PC-9 (cell line): ENCODE measurements around the gene EML6. TPM values are rescaled to one million over a fixed set of nuclear protein-coding genes. Genes with fewer than 3 reads are reported as not detected.

Experiments used
- BruUV-seq: library from RNA; stranded (reverse); fragments of 400-500 nt; replicated peaks from 2 replicates; lab custom pipeline; 2021; lab: Mats Ljungman, UMichigan
- CTCF ChIA-PET: fragments of 300-600 bp; sonication (Branson Sonifier 250); formaldehyde crosslinking; loops from one replicate; lab custom pipeline; 2022; ENCODE audit warnings: antibody characterized with exemption; lab: Charles Lee
- POLR2A ChIA-PET: fragments of 300-600 bp; sonication (Branson Sonifier 250); formaldehyde crosslinking; loops from one replicate; lab custom pipeline; 2022; ENCODE audit warnings: antibody characterized with exemption; ENCODE audit not compliant: unreplicated experiment; lab: Charles Lee
- DNase-seq, 2 experiments: peaks; one replicate each; pipeline versions ENCODE4 v3.0.0 to v3.0.0-alpha.2; 2015 to 2022; ENCODE audit warnings: mixed read lengths in 1 of 2
- H2AFZ ChIP-seq: fragments of 200-600 bp; sonication (generic); 2 replicates; pipeline ENCODE4 v1.8.1; 2017; ENCODE audit warnings: antibody characterized with exemption
- H3F3A ChIP-seq: fragments of 200-600 bp; sonication (generic); 2 replicates; pipeline ENCODE4 v1.8.1; 2017; ENCODE audit warnings: antibody characterized with exemption, mild to moderate bottlenecking, low read depth; ENCODE audit not compliant: insufficient read depth
- H3K27ac ChIP-seq: fragments of 200-600 bp; sonication (generic); 2 replicates; pipeline ENCODE4 v1.6.1; 2016; ENCODE audit warnings: mixed run types
- H3K27me3 ChIP-seq: fragments of 200-600 bp; sonication (generic); 2 replicates; pipeline ENCODE4 v1.6.1; 2016; ENCODE audit warnings: low read depth, mixed run types; ENCODE audit not compliant: insufficient read depth
- H3K36me3 ChIP-seq: fragments of 200-600 bp; sonication (generic); 2 replicates; pipeline ENCODE4 v1.6.1; 2016; ENCODE audit warnings: low read depth, mixed run types
- H3K4me1 ChIP-seq: fragments of 200-600 bp; sonication (generic); replicated peaks from 2 replicates; pipeline ENCODE4 v1.6.1; 2016; ENCODE audit warnings: mixed run types; ENCODE audit not compliant: insufficient read depth
- H3K4me2 ChIP-seq: fragments of 200-600 bp; sonication (generic); 2 replicates; pipeline ENCODE4 v1.6.1; 2017; ENCODE audit warnings: mixed run types
- H3K4me3 ChIP-seq: fragments of 200-600 bp; sonication (generic); 2 replicates; pipeline ENCODE4 v1.6.1; 2016; ENCODE audit warnings: mixed run types
- H3K79me2 ChIP-seq: fragments of 200-600 bp; sonication (generic); 2 replicates; pipeline ENCODE4 v1.6.1; 2017; ENCODE audit warnings: low read depth, mixed run types
- H3K9me2 ChIP-seq: fragments of 200-600 bp; sonication (generic); 2 replicates; pipeline ENCODE4 v1.8.1; 2017; ENCODE audit warnings: mild to moderate bottlenecking; ENCODE audit not compliant: insufficient read depth
- H3K9me3 ChIP-seq: fragments of 200-600 bp; sonication (generic); 2 replicates; pipeline ENCODE4 v1.8.1; 2016; ENCODE audit warnings: low read depth; ENCODE audit not compliant: insufficient read depth
- H4K20me1 ChIP-seq: fragments of 200-600 bp; sonication (generic); 2 replicates; pipeline ENCODE4 v1.8.1; 2017; ENCODE audit not compliant: insufficient read depth
- EZH2 ChIP-seq: fragments of 200-600 bp; sonication (generic); IDR thresholded peaks from 2 replicates; pipeline ENCODE4 v1.8.0; 2017; ENCODE audit warnings: antibody characterized with exemption, low read depth
- intact Hi-C: fragments of 100-400 bp; cut with micrococcal nuclease; formaldehyde crosslinking; loops from one replicate; pipeline ENCODE4 v1.10.0; 2022; ENCODE audit not compliant: unreplicated experiment
- total RNA-seq: library from RNA; stranded (reverse); gene quantifications from 2 replicates; pipeline ENCODE4 v1.2.3, GENCODE V29; 2021
- TF ChIP-seq, protein P1 (sequence below): fragments of 200-600 bp; sonication (generic); conservative IDR thresholded peaks from 2 replicates; pipeline ENCODE4 v1.6.1; 2017; ENCODE audit warnings: mixed run types, antibody characterized with exemption, mild to moderate bottlenecking, moderate library complexity

Gene EML6
- total RNA-seq, 1 experiment from 2014 or later: 3.7 TPM

DNA sequence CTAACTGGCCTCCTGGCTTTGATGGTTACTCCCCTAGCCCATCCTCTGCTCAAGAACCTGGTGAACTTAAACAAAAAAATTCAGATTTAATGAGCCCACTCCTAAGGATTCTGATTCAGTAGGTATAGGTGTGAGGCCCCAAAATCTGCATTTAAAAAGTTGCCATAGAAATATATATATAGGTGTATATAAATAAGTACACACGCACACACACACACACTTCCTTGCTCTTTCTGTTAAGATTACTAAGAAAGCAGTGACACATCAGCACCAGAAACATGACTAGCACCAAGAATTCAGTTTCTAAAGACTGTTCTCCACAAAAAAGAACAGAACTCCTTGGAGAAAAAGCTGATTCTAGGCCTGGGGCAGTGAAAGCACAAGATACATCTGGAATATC is 17.8 kb downstream of the EML6 start:
- POLR2A ChIA-PET: no interaction called here
- BruUV-seq: no TSS peak

DNA sequence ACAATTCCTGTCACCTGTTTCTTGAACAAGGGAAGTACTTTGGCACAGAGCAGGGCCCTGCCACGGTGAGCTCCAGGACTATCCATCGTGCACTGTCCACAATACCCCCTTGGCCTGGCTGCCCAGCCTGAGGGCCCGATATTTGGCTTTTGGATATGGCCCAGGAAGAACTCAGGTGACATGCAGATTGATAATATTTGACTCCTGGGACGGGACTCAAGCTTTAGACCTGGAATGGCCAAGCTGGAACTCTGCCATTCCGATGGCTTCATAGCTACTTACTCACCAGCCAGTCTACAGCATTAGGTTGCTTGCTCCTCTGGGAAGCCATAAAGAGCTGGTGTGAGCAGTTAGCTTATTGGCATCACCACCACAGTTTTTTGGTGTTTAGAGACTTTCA is 26.6 kb downstream of the EML6 start:
- no peak overlapping the region for H3K4me3 ChIP-seq
- H3K9me2 ChIP-seq: no peaks in the 10 kb centered on the region
- H3F3A ChIP-seq: no peaks in the 10 kb centered on the region; the same call in 1 of the 2 replicates
- no peaks in the 10 kb centered on the region for H4K20me1 ChIP-seq
- intact Hi-C loops: no loop called here
- CTCF ChIA-PET: no interaction called here
- POLR2A ChIA-PET: interaction anchor here (0.5 kb wide), 1 partner anchor 460 kb away, joined by 4 read pairs; no protein-coding TSS in a partner anchor
- no peaks in the 10 kb centered on the region for H3K36me3 ChIP-seq
- H3K27me3 ChIP-seq: no peaks in the 10 kb centered on the region
- BruUV-seq: no TSS peak
- TF ChIP-seq, protein P1, sequence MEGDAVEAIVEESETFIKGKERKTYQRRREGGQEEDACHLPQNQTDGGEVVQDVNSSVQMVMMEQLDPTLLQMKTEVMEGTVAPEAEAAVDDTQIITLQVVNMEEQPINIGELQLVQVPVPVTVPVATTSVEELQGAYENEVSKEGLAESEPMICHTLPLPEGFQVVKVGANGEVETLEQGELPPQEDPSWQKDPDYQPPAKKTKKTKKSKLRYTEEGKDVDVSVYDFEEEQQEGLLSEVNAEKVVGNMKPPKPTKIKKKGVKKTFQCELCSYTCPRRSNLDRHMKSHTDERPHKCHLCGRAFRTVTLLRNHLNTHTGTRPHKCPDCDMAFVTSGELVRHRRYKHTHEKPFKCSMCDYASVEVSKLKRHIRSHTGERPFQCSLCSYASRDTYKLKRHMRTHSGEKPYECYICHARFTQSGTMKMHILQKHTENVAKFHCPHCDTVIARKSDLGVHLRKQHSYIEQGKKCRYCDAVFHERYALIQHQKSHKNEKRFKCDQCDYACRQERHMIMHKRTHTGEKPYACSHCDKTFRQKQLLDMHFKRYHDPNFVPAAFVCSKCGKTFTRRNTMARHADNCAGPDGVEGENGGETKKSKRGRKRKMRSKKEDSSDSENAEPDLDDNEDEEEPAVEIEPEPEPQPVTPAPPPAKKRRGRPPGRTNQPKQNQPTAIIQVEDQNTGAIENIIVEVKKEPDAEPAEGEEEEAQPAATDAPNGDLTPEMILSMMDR: no peak
- no peak for TF ChIP-seq EZH2
- H3K4me1 ChIP-seq: no peaks in the 10 kb centered on the region
- no peaks in the 10 kb centered on the region for H3K79me2 ChIP-seq
- H3K27ac ChIP-seq: no peak overlapping the region
- H3K4me2 ChIP-seq: no peak overlapping the region
- no peak overlapping the region for H2AFZ ChIP-seq
- H3K9me3 ChIP-seq: no peaks in the 10 kb centered on the region
- DNase-seq: no peak

More for the DNA sequence above, 17.8 kb downstream of the EML6 start:
- no peaks in the 10 kb centered on the region for H3K36me3 ChIP-seq
- CTCF ChIA-PET: no interaction called here
- H3K79me2 ChIP-seq: no peaks in the 10 kb centered on the region
- H3K27me3 ChIP-seq: no peaks in the 10 kb centered on the region
- intact Hi-C loops: no loop called here
- no peak overlapping the region for H3K27ac ChIP-seq
- H3K4me3 ChIP-seq: no peak overlapping the region
- H3K4me1 ChIP-seq: no peaks in the 10 kb centered on the region
- DNase-seq: no peak
- no peaks in the 10 kb centered on the region for H3F3A ChIP-seq
- no peak overlapping the region for H3K4me2 ChIP-seq
- H4K20me1 ChIP-seq: no peaks in the 10 kb centered on the region
- no peak for TF ChIP-seq EZH2
- TF ChIP-seq, protein P1: no peak
- H3K9me3 ChIP-seq: no peaks in the 10 kb centered on the region
- no peak overlapping the region for H2AFZ ChIP-seq
- H3K9me2 ChIP-seq: no peaks in the 10 kb centered on the region

GRCh38 chr2:54752439-54752838 is 29.0 kb downstream of the EML6 start:
- Histone ChIP-seq H3K27ac (no peak overlapping the region), H3K27me3 (no peaks in the 10 kb centered on the region), H3K4me2 (no peak overlapping the region), H3K4me3 (no peak overlapping the region), H2AFZ (no peak overlapping the region), H3K4me1 (0 out of 2 replicates have a peak, but pooled peaks cover 8% of the 10 kb centered on the region), H4K20me1 (no peaks in the 10 kb centered on the region), H3K9me2 (no peaks in the 10 kb centered on the region), H3K36me3 (no peaks in the 10 kb centered on the region), H3F3A (no peaks in the 10 kb centered on the region; the same call in none of the 2 replicates), H3K79me2 (no peaks in the 10 kb centered on the region), H3K9me3 (no peaks in the 10 kb centered on the region)
- ChIA-PET CTCF (no interaction called here), POLR2A (no interaction called here)
- BruUV-seq: no TSS peak
- intact Hi-C loops: no loop called here
- DNase-seq: no peak
- TF ChIP-seq, protein P1: no peak
- TF ChIP-seq EZH2: no peak
